Neural progenitor cell (in vitro differentiated cells): ENCODE results near the gene DCHS1.

Experiments
- EZH2 ChIP-seq: fragments of 200-600 bp; sonication (generic); IDR thresholded peaks from 2 replicates; pipeline ENCODE4 v1.6.1; 2017; ENCODE audit warnings: antibody characterized with exemption, mild to moderate bottlenecking, moderate library complexity
- EZH2phosphoT487 ChIP-seq: fragments of 200-600 bp; sonication (generic); IDR thresholded peaks from 2 replicates; pipeline ENCODE4 v1.6.1; 2017; ENCODE audit warnings: antibody characterized with exemption
- TF ChIP-seq, protein P1 (sequence below): fragments of 200-600 bp; sonication (generic); IDR thresholded peaks from 2 replicates; pipeline ENCODE4 v1.5.1; 2017; ENCODE audit warnings: antibody characterized with exemption, mild to moderate bottlenecking

DNA sequence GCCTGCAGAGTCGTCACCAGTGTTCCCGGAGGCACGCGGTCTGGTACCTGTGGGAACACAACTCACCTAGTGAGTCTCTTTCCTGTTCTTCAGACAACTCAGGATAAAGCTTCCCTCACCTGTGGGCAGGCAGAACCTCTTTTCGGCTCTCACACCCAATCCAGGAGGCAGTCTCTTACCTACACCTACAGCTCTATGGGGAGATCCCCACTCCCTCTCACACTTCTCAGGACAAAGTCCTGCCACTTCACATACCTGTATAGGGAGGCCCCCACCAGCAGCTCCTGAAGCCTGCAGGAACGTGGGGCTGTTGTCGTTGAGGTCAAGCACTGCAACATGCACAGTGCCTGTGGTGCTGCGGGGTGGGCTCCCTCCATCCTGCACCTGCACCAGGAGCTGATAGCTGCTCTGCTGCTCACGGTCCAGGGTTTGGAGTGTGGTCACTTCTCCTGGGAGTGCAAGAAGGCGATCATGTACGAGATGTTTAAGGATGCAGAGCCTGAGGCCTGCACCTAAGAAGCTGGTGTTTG, 24.2 kb downstream of the DCHS1 start:
- TF ChIP-seq, protein P1, sequence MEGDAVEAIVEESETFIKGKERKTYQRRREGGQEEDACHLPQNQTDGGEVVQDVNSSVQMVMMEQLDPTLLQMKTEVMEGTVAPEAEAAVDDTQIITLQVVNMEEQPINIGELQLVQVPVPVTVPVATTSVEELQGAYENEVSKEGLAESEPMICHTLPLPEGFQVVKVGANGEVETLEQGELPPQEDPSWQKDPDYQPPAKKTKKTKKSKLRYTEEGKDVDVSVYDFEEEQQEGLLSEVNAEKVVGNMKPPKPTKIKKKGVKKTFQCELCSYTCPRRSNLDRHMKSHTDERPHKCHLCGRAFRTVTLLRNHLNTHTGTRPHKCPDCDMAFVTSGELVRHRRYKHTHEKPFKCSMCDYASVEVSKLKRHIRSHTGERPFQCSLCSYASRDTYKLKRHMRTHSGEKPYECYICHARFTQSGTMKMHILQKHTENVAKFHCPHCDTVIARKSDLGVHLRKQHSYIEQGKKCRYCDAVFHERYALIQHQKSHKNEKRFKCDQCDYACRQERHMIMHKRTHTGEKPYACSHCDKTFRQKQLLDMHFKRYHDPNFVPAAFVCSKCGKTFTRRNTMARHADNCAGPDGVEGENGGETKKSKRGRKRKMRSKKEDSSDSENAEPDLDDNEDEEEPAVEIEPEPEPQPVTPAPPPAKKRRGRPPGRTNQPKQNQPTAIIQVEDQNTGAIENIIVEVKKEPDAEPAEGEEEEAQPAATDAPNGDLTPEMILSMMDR: no peak
- TF ChIP-seq EZH2phosphoT487 (no peak), EZH2 (no peak)
